K562 (cell line): ENCODE data around the gene BANK1. TPM values are rescaled to one million over a fixed set of nuclear protein-coding genes. Genes with fewer than 3 reads are reported as not detected.

ENCODE experiments used
- CLOCK ChIP-seq: fragments of 250-450 bp; sonication (Bioruptor Pico); IDR thresholded peaks from 2 replicates; pipeline ENCODE4 v1.4.0; 2020; ENCODE audit warnings: mild to moderate bottlenecking, moderate library complexity, borderline replicate concordance
- KLF1 ChIP-seq: fragments of 450-650 bp; IDR thresholded peaks from 2 replicates; pipeline ENCODE4 v1.6.1; 2016; ENCODE audit warnings: missing genetic modification characterization, missing compliant biosample characterization
- RERE ChIP-seq: sonication (generic); formaldehyde crosslinking; IDR thresholded peaks from 2 replicates; pipeline ENCODE4 v1.8.0; 2023; ENCODE audit warnings: missing genetic modification reagents, mild to moderate bottlenecking, borderline replicate concordance
- RFX1 ChIP-seq: fragments of 450-650 bp; IDR thresholded peaks from 2 replicates; pipeline ENCODE4 v1.6.1; 2016; ENCODE audit warnings: mild to moderate bottlenecking, moderate library complexity
- polyA plus RNA-seq, 8 experiments: library from polyadenylated mRNA; depleted of rRNA in 4 of 8; stranded (reverse) in 5 of 8; unstranded in 3 of 8; fragments of >200 nt; fragmentation: Nextera tagmentation in 2 of 8; fragmentation: Illumina TruSeq in 1 of 8; extraction: Ambion mirVana in 2 of 8; extraction: Trizol in 1 of 8; gene quantifications; 2 replicates each; pipeline versions ENCODE4 v1.2.1 to v1.2.3, GENCODE V29; 2011 to 2014; ENCODE audit warnings: inconsistent platforms in 1 of 8, missing spikeins in 1 of 8
- total RNA-seq, 7 experiments: library from RNA; depleted of rRNA in 6 of 7; stranded (reverse); fragments of >200 nt in 6 of 7; fragmentation: Illumina TruSeq in 2 of 7; extraction: Trizol in 2 of 7; gene quantifications; 2 replicates each; pipeline versions ENCODE4 v1.2.1 to v1.2.3, GENCODE V29; 2011 to 2021; ENCODE audit warnings: low replicate concordance in 1 of 7

BANK1 gene
- total and polyA plus RNA-seq, 9 of the 15 experiments (the other 6 are each of a cell fraction or from before 2014, with no cell fraction given), result not detected

DNA sequence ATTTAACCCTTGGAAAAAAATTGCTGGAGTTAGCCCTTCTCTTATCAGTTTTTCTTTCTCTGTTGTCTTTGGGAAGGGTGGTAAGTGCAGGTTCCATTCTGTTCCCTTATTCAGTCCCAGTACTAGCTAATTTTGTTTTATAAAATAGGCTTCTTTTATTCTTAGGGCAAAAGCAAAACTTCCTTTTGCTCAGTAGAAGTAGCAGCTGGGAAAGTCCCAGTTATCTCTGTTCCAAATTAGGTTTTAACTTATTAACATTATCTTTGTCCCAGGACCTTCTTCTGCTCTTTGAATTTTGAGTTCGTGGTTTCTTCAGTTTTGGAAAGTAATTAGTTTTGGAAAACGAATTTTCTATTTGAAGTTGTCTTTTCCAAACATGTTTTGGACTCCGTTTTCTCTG, 61.1 kb downstream of the BANK1 start (continued):
- no peak for TF ChIP-seq RERE (CRISPR knock-in tag)
- no peak for TF ChIP-seq KLF1 (tag)
- TF ChIP-seq CLOCK (CRISPR knock-in tag), result no peak
- no peak for TF ChIP-seq RFX1
- TF ChIP-seq, all 486 proteins: peak for 0
